HCT116 (cell line): ENCODE data around the gene ERGIC2. TPM values are rescaled to one million over a fixed set of nuclear protein-coding genes. Genes with fewer than 3 reads are reported as not detected.

Source experiments
- ATAC-seq: fragments of 200-7000 bp; cut with Tn5 transposase; 2 replicates; pipeline ENCODE4 v1.9.1; 2020; ENCODE audit warnings: mild to moderate bottlenecking, moderate library complexity
- BruUV-seq: library from RNA; stranded (reverse); fragments of 400-500 nt; replicated peaks from 2 replicates; lab custom pipeline; 2021; lab: Mats Ljungman, UMichigan
- CTCF ChIA-PET: fragments of 300-600 bp; sonication (Branson Sonifier 250); formaldehyde crosslinking; loops from one replicate; lab custom pipeline; 2021; ENCODE audit warnings: antibody characterized with exemption; lab: Charles Lee
- POLR2A ChIA-PET: fragments of 300-600, 350-600 bp; sonication (Branson Sonifier 250); formaldehyde crosslinking; loops from one replicate; lab custom pipeline; 2021; ENCODE audit warnings: antibody characterized with exemption; lab: Charles Lee
- RAD21 ChIA-PET, 2 experiments: fragments of 300-600 bp; sonication (Branson Sonifier 250); formaldehyde crosslinking; loops; one replicate each; lab custom pipeline; 2023; ENCODE audit warnings: low total read pairs in 2 of 2; ENCODE audit not compliant: uncharacterized antibody in 2 of 2, unreplicated experiment in 2 of 2, low non-redundant PET in 1 of 2; lab: Charles Lee
- DNase-seq: peaks from one replicate; pipeline ENCODE4 v3.0.0-alpha.2; 2010; ENCODE audit warnings: low read depth, low spot score
- H2AFZ ChIP-seq: fragments of 200-600 bp; shearing (Covaris generic), sonication (generic); 2 replicates; pipeline ENCODE4 v1.6.1; 2017; ENCODE audit warnings: low read depth, mixed run types, mixed read lengths, antibody characterized with exemption, low read length; ENCODE audit not compliant: poor library complexity, severe bottlenecking
- H3K27ac ChIP-seq: 2 replicates; pipeline ENCODE4 v1.5.1; 2012; ENCODE audit warnings: low read depth, low read length
- H3K27me3 ChIP-seq: fragments of 200-600 bp; sonication (generic); 2 replicates; pipeline ENCODE4 v1.6.1; 2016; ENCODE audit warnings: mixed run types, low read length, mixed read lengths; ENCODE audit not compliant: insufficient read depth
- H3K36me3 ChIP-seq, 2 experiments: fragments of 200-500 bp in 1 of 2; fragments of 200-600 bp in 1 of 2; sonication (Bioruptor generic) in 1 of 2; sonication (generic) in 1 of 2; 2 replicates each; pipeline versions ENCODE4 v1.5.1 to v1.6.1; 2014 to 2016; ENCODE audit warnings: low read length in 2 of 2, inconsistent platforms in 1 of 2, mixed read lengths in 1 of 2, mixed run types in 1 of 2; ENCODE audit not compliant: insufficient read depth in 2 of 2, control insufficient read depth in 1 of 2
- H3K4me1 ChIP-seq, 2 experiments: fragments of 200-600 bp in 1 of 2; sonication (generic) in 1 of 2; 2 replicates each; pipeline versions ENCODE4 v1.5.1 to v1.6.1; 2012 to 2017; ENCODE audit warnings: low read length in 2 of 2, inconsistent platforms in 1 of 2, mild to moderate bottlenecking in 1 of 2, mixed read lengths in 1 of 2, mixed run types in 1 of 2, moderate library complexity in 1 of 2; ENCODE audit not compliant: insufficient read depth in 2 of 2, control insufficient read depth in 1 of 2
- H3K4me2 ChIP-seq: fragments of 200-600 bp; sonication (generic); 2 replicates; pipeline ENCODE4 v1.6.1; 2017; ENCODE audit warnings: mixed run types, low read length, mixed read lengths
- H3K4me3 ChIP-seq, 2 experiments: fragments of 200-600 bp in 1 of 2; sonication (generic) in 1 of 2; replicated peaks in 1 of 2; 2 replicates each; pipeline ENCODE4 v1.5.1; 2011 to 2016; ENCODE audit warnings: low read length in 2 of 2, control low read depth in 1 of 2, low read depth in 1 of 2, mild to moderate bottlenecking in 1 of 2, mixed read lengths in 1 of 2, mixed run types in 1 of 2
- H3K79me2 ChIP-seq: fragments of 200-600 bp; sonication (generic); 2 replicates; pipeline ENCODE4 v1.6.1; 2017; ENCODE audit warnings: mild to moderate bottlenecking, mixed run types, low read length, moderate library complexity, mixed read lengths; ENCODE audit not compliant: insufficient read depth
- H3K9ac ChIP-seq: fragments of 200-600 bp; sonication (generic); 2 replicates; pipeline ENCODE4 v1.6.1; 2016; ENCODE audit warnings: low read length, mixed read lengths
- H3K9me2 ChIP-seq: fragments of 200-600 bp; sonication (generic), shearing (Covaris generic); 2 replicates; pipeline ENCODE4 v1.6.1; 2017; ENCODE audit warnings: mixed run types, mild to moderate bottlenecking, moderate library complexity; ENCODE audit not compliant: insufficient read depth
- H3K9me3 ChIP-seq, 2 experiments: fragments of 200-500 bp in 1 of 2; fragments of 200-600 bp in 1 of 2; sonication (Bioruptor generic) in 1 of 2; sonication (generic) in 1 of 2; 2 replicates each; pipeline ENCODE4 v1.6.1; 2014 to 2017; ENCODE audit warnings: low read length in 2 of 2, mixed read lengths in 2 of 2, inconsistent platforms in 1 of 2, low read depth in 1 of 2, mild to moderate bottlenecking in 1 of 2, mixed run types in 1 of 2, moderate library complexity in 1 of 2; ENCODE audit not compliant: control insufficient read depth in 1 of 2, insufficient read depth in 1 of 2
- H4K20me1 ChIP-seq: fragments of 200-600 bp; sonication (generic), shearing (Covaris generic); 2 replicates; pipeline ENCODE4 v1.6.1; 2017; ENCODE audit warnings: mixed run types, mild to moderate bottlenecking, moderate library complexity; ENCODE audit not compliant: insufficient read depth
- EGR1 ChIP-seq: IDR thresholded peaks from 2 replicates; pipeline ENCODE4 v1.6.1; 2012; ENCODE audit warnings: low read depth
- ZFX ChIP-seq: fragments of 450-650 bp; IDR thresholded peaks from 2 replicates; pipeline ENCODE4 v1.6.1; 2017
- intact Hi-C: fragments of 100-400 bp; cut with micrococcal nuclease; formaldehyde crosslinking; loops from 2 replicates; pipeline ENCODE4 v1.10.0; 2022
- total RNA-seq: library from RNA; stranded (reverse); gene quantifications from one replicate; pipeline ENCODE4 v1.2.1, GENCODE V29; 2021; ENCODE audit not compliant: unreplicated experiment
- TF ChIP-seq, protein P1 (sequence below), 3 experiments: fragments of 200-600 bp in 1 of 3; sonication (generic) in 1 of 3; IDR thresholded peaks in 2 of 3; conservative IDR thresholded peaks in 1 of 3; 2 replicates each; pipeline ENCODE4 v1.5.1; 2012 to 2017; ENCODE audit warnings: low read depth in 2 of 3, low read length in 2 of 3, antibody characterized with exemption in 1 of 3, borderline replicate concordance in 1 of 3, control low read depth in 1 of 3, mild to moderate bottlenecking in 1 of 3, mixed read lengths in 1 of 3, mixed run types in 1 of 3, moderate library complexity in 1 of 3; ENCODE audit not compliant: insufficient read depth in 1 of 3
- TF ChIP-seq, protein P2 (sequence below): IDR thresholded peaks from 2 replicates; pipeline ENCODE4 v1.6.1; 2012; ENCODE audit warnings: low read depth

The ERGIC2 gene
- total RNA-seq, 1 experiment from 2014 or later = 71.1 TPM

DNA sequence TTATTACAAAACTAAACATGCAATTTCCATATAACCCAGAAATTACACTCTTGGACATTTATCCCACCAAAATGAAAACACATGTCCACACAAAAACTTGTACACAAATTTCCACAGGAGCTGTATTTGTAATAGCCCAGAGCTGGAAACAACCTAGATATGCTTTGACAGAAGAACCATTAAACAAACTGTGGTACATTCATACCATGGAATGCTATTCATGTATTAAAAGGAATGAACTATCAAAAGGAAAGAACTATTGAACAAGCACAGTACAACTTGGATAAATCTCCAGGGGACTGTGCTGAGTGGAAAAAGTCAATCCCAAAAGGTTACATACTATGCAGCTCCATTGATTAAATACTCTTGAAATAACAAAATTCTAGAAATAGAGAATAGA is 35.8 kb upstream of the ERGIC2 start:
- no peaks in the 10 kb centered on the region for H3K9me2 ChIP-seq
- no peak overlapping the region for H2AFZ ChIP-seq
- H3K4me1 ChIP-seq = no peaks in the 10 kb centered on the region
- H4K20me1 ChIP-seq = no peaks in the 10 kb centered on the region
- no TSS peak for BruUV-seq
- H3K27me3 ChIP-seq = no peaks in the 10 kb centered on the region
- no peaks in the 10 kb centered on the region for H3K36me3 ChIP-seq
- ChIA-PET RAD21 (no interaction called here), CTCF (no interaction called here), POLR2A (no interaction called here)
- DNase-seq (no peak), ATAC-seq (no peak)
- TF ChIP-seq, protein P1, sequence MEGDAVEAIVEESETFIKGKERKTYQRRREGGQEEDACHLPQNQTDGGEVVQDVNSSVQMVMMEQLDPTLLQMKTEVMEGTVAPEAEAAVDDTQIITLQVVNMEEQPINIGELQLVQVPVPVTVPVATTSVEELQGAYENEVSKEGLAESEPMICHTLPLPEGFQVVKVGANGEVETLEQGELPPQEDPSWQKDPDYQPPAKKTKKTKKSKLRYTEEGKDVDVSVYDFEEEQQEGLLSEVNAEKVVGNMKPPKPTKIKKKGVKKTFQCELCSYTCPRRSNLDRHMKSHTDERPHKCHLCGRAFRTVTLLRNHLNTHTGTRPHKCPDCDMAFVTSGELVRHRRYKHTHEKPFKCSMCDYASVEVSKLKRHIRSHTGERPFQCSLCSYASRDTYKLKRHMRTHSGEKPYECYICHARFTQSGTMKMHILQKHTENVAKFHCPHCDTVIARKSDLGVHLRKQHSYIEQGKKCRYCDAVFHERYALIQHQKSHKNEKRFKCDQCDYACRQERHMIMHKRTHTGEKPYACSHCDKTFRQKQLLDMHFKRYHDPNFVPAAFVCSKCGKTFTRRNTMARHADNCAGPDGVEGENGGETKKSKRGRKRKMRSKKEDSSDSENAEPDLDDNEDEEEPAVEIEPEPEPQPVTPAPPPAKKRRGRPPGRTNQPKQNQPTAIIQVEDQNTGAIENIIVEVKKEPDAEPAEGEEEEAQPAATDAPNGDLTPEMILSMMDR (IDR thresholded peaks at IDR 0.05 in 2 of 3, conservative IDR thresholded peaks at IDR 0.05 in 1 of 3; ENCODE audit: borderline replicate concordance in 1 of 3, insufficient read depth in 1 of 3, low read depth in 2 of 3, low read length in 2 of 3) = no peak
- TF ChIP-seq EGR1 (no peak), ZFX (no peak)
- TF ChIP-seq, protein P2, sequence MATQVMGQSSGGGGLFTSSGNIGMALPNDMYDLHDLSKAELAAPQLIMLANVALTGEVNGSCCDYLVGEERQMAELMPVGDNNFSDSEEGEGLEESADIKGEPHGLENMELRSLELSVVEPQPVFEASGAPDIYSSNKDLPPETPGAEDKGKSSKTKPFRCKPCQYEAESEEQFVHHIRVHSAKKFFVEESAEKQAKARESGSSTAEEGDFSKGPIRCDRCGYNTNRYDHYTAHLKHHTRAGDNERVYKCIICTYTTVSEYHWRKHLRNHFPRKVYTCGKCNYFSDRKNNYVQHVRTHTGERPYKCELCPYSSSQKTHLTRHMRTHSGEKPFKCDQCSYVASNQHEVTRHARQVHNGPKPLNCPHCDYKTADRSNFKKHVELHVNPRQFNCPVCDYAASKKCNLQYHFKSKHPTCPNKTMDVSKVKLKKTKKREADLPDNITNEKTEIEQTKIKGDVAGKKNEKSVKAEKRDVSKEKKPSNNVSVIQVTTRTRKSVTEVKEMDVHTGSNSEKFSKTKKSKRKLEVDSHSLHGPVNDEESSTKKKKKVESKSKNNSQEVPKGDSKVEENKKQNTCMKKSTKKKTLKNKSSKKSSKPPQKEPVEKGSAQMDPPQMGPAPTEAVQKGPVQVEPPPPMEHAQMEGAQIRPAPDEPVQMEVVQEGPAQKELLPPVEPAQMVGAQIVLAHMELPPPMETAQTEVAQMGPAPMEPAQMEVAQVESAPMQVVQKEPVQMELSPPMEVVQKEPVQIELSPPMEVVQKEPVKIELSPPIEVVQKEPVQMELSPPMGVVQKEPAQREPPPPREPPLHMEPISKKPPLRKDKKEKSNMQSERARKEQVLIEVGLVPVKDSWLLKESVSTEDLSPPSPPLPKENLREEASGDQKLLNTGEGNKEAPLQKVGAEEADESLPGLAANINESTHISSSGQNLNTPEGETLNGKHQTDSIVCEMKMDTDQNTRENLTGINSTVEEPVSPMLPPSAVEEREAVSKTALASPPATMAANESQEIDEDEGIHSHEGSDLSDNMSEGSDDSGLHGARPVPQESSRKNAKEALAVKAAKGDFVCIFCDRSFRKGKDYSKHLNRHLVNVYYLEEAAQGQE = no peak
- no peak overlapping the region for H3K4me3 ChIP-seq
- intact Hi-C loops = no loop called here
- no peak overlapping the region for H3K9ac ChIP-seq
- no peak overlapping the region for H3K4me2 ChIP-seq
- H3K27ac ChIP-seq = no peak overlapping the region
- H3K79me2 ChIP-seq = no peaks in the 10 kb centered on the region
- no peaks in the 10 kb centered on the region for H3K9me3 ChIP-seq
